ENCODE results near the gene ERV3-1. TPM values are rescaled to one million over a fixed set of nuclear protein-coding genes. Genes with fewer than 3 reads are reported as not detected.
"Not testable (repeated sequence)": the region's sequence is repeated elsewhere in the genome, so short reads cannot be mapped to it uniquely, and the experiment has no call there.

The ERV3-1 gene
- total and polyA plus RNA-seq, 4 donors: 6.0 to 168 (median 15.1) TPM

DNA sequence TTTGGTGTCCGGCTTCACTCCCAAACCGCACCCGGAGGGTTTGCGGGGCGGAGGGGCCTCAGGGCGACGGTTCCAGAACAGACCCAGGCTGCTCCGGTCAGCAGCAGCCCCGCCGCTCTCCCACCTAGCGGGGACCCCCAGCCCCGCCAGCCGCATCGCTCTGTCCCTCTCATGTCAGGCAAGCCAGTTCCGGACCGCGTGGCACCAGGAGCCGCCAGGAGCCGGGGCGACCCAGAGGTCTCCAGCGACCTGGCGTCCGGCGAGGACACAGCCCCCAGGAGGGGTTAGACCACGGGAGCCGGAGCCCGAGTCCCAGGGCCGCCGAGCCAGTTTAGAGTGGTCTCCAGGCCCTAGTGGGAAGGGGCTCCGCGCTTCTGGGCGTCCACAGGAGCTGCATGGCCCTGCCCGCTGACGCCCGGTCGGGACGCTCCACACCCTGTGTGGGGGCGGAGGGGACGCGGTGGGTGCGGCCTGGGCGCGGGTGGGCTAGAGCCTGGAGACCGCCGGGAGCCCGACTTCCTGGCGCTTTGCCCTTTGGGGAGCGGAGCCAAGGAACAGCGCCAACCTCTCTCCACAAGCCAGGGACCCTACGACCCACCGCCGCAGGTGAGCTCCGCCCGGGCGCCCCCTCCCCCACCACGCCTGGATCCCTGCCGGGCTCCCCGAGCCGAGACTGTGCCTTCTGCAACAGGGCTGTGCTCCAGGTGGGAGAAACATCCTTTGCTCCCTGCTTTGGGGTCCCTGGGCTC is 59.1 kb downstream of the ERV3-1 start:
- Histone ChIP-seq H3K9me3 (ENCODE audit: control insufficient read depth in 4 of 4, insufficient read depth in 3 of 4, low read length in 3 of 4) (peaks cover 0 to 2% (median 0%) of the 10 kb centered on the region in 4 donors), H3K36me3 (ENCODE audit: control insufficient read depth in 4 of 4, insufficient read depth in 4 of 4, low read length in 4 of 4) (no peaks in the 10 kb centered on the region), H3K4me3 (no peak overlapping the region), H3K27me3 (ENCODE audit: control insufficient read depth in 3 of 3, insufficient read depth in 3 of 3, low read length in 2 of 3) (peaks cover 0 to 15% (median 7%) of the 10 kb centered on the region in 3 donors), H3K27ac (ENCODE audit: low read depth in 1 of 2, low read length in 1 of 2) (no peak overlapping the region), H3K9ac (ENCODE audit: insufficient read depth in 1 of 2, low read length in 2 of 2) (peak overlapping the region in 1 of 2 donors; percentile 25), H3K4me1 (ENCODE audit: control insufficient read depth in 5 of 5, insufficient read depth in 5 of 5, low read length in 5 of 5) (peaks cover 0 to 8% (median 0%) of the 10 kb centered on the region in 5 donors)
- 2 to 3% methylated on average over 52 to 59 of the region's 59 CpGs for WGBS, 2 donors
- peak; percentile 21 to 27 (median 22) for DNase-seq
- TF ChIP-seq, protein P1, sequence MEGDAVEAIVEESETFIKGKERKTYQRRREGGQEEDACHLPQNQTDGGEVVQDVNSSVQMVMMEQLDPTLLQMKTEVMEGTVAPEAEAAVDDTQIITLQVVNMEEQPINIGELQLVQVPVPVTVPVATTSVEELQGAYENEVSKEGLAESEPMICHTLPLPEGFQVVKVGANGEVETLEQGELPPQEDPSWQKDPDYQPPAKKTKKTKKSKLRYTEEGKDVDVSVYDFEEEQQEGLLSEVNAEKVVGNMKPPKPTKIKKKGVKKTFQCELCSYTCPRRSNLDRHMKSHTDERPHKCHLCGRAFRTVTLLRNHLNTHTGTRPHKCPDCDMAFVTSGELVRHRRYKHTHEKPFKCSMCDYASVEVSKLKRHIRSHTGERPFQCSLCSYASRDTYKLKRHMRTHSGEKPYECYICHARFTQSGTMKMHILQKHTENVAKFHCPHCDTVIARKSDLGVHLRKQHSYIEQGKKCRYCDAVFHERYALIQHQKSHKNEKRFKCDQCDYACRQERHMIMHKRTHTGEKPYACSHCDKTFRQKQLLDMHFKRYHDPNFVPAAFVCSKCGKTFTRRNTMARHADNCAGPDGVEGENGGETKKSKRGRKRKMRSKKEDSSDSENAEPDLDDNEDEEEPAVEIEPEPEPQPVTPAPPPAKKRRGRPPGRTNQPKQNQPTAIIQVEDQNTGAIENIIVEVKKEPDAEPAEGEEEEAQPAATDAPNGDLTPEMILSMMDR (IDR thresholded peaks at IDR 0.05; ENCODE audit: control extremely low read depth, extremely low read depth): no peak
- ATAC-seq (ENCODE audit: insufficient read depth, low FRiP score): peak; percentile 20

- Histone ChIP-seq H3K4me1 (ENCODE audit: control insufficient read depth in 5 of 5, insufficient read depth in 5 of 5, low read length in 5 of 5) (peaks cover 0 to 8% (median 0%) of the 10 kb centered on the region in 5 donors), H3K27me3 (ENCODE audit: control insufficient read depth in 3 of 3, insufficient read depth in 3 of 3, low read length in 2 of 3) (peaks cover 0 to 15% (median 7%) of the 10 kb centered on the region in 3 donors), H3K9ac (ENCODE audit: insufficient read depth in 1 of 2, low read length in 2 of 2) (no peak overlapping the region), H3K4me3 (no peak overlapping the region), H3K9me3 (ENCODE audit: control insufficient read depth in 4 of 4, insufficient read depth in 3 of 4, low read length in 3 of 4) (peaks cover 0 to 2% (median 0%) of the 10 kb centered on the region in 4 donors), H3K27ac (ENCODE audit: low read depth in 1 of 2, low read length in 1 of 2) (no peak overlapping the region), H3K36me3 (ENCODE audit: control insufficient read depth in 4 of 4, insufficient read depth in 4 of 4, low read length in 4 of 4) (no peaks in the 10 kb centered on the region)
- WGBS, 2 donors: 39 to 44% methylated on average over 5 of the region's 5 CpGs
- TF ChIP-seq, protein P1 (IDR thresholded peaks at IDR 0.05; ENCODE audit: control extremely low read depth, extremely low read depth): no peak
- no peak for ATAC-seq (ENCODE audit: insufficient read depth, low FRiP score)
- DNase-seq: peak in 2 of 3 donors; percentile 25
These were observed 59.7 kb downstream of the ERV3-1 start for GRCh38 chr7:64946772-64947171.

- H3K27me3 ChIP-seq (ENCODE audit: control insufficient read depth in 3 of 3, insufficient read depth in 3 of 3, low read length in 2 of 3): peaks cover 0 to 15% (median 7%) of the 10 kb centered on the region in 3 donors
- H3K9me3 ChIP-seq (ENCODE audit: control insufficient read depth in 4 of 4, insufficient read depth in 3 of 4, low read length in 3 of 4): peaks cover 0 to 2% (median 0%) of the 10 kb centered on the region in 4 donors
- WGBS, 2 donors: 38 to 49% methylated on average over 2 of the region's 2 CpGs
- H3K27ac ChIP-seq (ENCODE audit: low read depth in 1 of 2, low read length in 1 of 2): no peak overlapping the region
- DNase-seq (no peak), ATAC-seq (ENCODE audit: insufficient read depth, low FRiP score) (no peak)
- no peaks in the 10 kb centered on the region for H3K36me3 ChIP-seq (ENCODE audit: control insufficient read depth in 4 of 4, insufficient read depth in 4 of 4, low read length in 4 of 4)
- H3K4me1 ChIP-seq (ENCODE audit: control insufficient read depth in 5 of 5, insufficient read depth in 5 of 5, low read length in 5 of 5): peaks cover 0 to 8% (median 0%) of the 10 kb centered on the region in 5 donors
- no peak overlapping the region for H3K4me3 ChIP-seq
- TF ChIP-seq, protein P1 (IDR thresholded peaks at IDR 0.05; ENCODE audit: control extremely low read depth, extremely low read depth): no peak
- H3K9ac ChIP-seq (ENCODE audit: insufficient read depth in 1 of 2, low read length in 2 of 2): no peak overlapping the region
These were observed 60.8 kb downstream of the ERV3-1 start for GRCh38 chr7:64945503-64946175.

DNA sequence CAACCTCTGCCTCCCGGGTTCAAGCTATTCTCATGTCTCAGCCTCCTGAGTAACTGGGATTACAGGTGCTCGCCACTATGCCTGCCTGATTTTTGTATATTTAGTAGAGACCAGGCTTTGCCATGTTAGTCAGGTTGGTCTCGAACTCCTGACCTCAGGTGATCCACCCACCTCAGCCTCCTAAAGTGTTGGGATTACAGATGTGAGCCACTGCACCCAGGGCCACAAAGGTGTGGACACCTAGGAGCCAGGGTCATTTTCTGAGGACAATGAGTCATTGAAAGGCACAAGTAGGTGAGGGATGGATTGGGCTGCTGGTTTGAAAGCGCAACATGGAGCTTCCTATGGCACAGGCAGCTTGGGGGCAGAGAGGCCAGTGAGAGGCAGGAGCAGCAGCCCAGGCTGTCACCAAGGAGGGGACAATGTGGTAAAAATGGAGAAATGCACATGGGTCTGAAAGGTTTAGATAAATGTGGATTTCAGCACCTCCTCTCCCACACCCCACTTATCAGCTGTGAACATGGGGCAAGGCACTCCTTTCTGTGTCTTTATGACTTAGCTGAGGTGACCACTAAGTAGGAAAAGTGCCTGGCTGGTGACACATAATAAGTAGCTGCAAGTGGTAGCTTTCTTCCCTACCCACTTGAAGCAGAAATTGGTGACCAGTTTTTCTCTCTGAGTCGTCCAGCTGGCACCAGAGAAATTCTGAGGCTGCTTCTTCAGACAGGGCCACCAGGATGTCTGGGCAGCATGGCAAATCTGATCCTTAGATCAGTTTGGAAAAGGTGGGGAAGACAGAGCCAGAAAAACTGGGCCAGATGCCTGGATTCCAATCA is 61.6 kb downstream of the ERV3-1 start:
- H3K4me3 ChIP-seq; H3K27ac ChIP-seq (ENCODE audit: low read depth in 1 of 2, low read length in 1 of 2); H3K36me3 ChIP-seq (ENCODE audit: control insufficient read depth in 4 of 4, insufficient read depth in 4 of 4, low read length in 4 of 4); ATAC-seq (ENCODE audit: insufficient read depth, low FRiP score); DNase-seq; H3K9me3 ChIP-seq (ENCODE audit: control insufficient read depth in 4 of 4, insufficient read depth in 3 of 4, low read length in 3 of 4); H3K9ac ChIP-seq (ENCODE audit: insufficient read depth in 1 of 2, low read length in 2 of 2); H3K4me1 ChIP-seq (ENCODE audit: control insufficient read depth in 5 of 5, insufficient read depth in 5 of 5, low read length in 5 of 5): not testable (repeated sequence)
- 81 to 82% methylated on average over 5 of the region's 5 CpGs for WGBS, 2 donors
- peaks cover 0 to 15% (median 7%) of the 10 kb centered on the region in 3 donors for H3K27me3 ChIP-seq (ENCODE audit: control insufficient read depth in 3 of 3, insufficient read depth in 3 of 3, low read length in 2 of 3)

Data from lung (tissue), 12 donors.